ENCODE data around the gene CITED2.

- no peak for TF ChIP-seq CTCF (IDR thresholded peaks at IDR 0.05)
- no peak for TF ChIP-seq POLR2A (IDR thresholded peaks at IDR 0.05)
Measured at GRCh38 chr6:139344186-139344963, 30.1 kb downstream of the CITED2 start.
